ENCODE measurements around the gene FARP1.

FARP1 gene

DNA sequence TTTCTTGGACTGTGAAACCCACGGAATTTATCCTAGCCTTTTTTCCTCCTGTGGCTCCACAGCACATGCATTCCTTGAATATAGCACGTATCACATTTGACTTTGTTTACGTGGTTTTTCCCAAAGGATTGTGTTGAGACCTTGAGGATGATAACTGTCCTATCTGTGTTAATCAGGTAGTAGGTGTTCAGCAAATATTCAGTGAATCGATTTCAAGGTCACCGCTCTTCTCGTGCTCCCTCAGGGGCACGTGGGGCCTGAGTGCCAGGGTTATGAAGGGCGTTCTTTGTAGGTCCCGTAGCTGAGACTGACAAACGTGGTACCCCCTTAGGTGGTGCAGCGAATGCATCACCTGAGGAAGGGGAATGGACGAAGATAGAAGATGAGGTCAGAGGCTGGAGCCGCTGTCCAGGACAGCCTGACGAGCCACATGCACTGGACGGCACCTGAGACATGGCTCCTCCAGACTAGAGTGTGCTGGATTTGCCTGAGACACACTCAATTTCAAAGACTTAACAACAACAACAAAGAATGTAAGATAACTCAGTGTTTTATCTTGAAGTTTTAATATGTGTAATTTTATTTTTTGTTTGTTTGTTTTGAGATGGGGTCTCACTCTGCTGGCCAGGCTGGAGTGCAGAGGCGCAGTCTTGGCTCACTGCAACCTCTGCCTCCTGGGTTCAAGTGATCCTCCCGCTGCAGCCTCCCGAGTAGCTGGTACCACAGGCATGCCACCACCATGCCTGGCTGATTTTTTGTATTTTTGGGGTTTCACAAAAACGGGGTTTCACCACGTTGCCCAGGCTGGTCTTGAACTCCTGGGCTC, 165.4 kb downstream of the FARP1 start:
- no peak for DNase-seq (ENCODE audit: low spot score)

DNA sequence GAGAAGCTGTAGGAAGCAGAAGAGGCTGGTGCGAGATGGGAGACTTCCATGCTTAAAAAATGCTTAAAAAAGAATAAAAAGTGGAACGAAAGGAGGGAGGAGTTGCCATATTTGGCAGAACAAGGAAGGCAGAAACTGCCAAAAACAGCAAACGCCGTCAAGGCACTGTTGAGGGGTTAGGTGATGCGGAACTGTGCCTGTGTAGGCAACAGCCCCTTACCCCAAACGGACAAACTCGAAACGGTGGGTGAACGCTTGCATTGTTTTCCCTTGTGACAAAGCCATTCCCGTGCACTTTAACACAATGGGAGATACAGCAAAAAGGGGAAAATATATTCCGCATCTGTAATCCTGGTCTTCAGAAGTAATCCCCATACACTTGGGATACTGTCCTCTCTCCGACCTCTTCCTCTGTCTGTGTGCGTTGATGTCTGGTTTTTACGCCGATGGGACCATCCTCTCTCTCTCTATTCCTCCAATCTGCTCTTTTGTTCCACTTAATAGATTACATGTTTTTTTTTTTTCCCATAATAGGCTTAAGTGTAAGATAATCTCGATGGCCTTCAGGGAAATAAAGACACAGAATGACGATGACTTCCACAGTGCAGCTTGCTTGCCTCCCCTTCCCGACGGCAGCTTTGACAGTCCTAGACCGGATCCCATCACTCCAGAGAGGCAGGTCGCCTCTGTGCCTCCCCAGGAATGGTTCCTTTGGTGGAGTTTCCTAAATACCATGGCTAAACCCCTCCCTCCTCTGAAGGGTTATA, 166.9 kb downstream of the FARP1 start:
- DNase-seq (ENCODE audit: low spot score) = no peak

DNA sequence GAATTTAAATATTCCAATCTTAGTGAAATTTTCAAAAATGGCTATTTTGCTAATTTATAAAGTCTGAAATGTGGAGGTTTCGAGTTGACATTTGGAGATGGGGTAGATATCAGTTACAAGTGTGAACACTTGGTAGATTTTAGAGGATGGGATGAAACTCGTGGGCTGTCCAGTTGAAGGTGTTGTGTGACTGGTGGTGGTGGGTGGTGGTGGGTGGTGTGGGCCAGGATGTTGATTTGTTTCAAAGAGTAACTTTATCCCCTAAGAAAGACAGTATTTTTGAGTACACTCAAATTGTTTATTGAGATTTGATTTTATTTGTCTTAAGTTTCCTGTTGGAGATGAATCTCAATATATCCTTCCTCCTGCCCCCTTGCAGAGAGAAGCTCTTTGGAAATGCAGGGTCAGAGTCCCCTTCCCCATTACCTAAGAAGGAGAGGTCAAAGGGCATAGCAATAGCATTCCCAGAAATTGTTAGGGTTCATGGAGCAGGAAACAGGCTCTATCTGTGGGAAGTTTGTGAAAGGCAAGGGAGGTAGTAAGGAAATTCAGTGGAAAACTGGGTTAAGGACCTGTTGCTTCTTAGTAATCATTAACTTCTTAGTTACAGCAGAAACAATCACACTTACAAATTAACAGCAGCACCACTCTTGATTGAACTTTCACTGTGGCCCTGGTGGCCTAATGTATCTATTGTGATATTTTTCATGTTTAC, 167.7 kb downstream of the FARP1 start:
- no peak for DNase-seq (ENCODE audit: low spot score)

DNA sequence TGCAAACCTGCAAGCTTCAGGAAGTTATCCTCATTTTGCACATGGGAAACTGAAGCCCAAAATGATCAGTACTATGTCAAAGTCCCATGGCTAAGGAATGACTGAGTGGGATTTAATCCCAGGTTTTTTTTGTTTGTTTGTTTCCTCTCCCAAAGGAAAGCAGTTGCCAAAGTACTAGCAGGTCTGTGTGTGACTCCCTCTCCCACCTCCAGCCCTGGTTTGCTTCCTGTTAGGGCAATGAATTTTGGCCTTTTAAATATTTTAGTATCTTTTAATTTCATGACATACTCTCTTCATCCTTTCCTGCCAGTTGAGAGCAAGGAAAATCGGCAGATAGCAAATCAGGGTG, 168.3 kb downstream of the FARP1 start:
- DNase-seq (ENCODE audit: low spot score) = no peak

DNA sequence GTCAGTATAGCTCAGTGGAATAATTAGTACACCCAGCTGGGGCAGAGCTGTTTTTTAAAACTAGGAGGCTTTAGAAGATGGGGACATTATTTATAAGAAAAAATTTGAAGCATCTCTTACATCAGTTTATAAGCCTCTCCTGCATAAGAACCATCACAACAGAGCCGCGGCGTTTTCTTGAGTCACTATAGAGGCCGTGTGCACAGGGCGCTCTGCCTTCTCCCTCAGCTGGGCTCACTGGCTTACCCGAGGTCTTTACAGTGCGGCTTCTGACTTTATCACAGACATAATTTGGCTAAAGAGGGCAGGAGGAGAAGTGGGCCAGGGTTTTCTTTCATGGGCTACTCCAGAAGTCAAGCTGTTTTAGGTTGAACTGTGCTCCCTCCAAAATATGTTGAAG, 169.7 kb downstream of the FARP1 start:
- DNase-seq (ENCODE audit: low spot score) = no peak

DNA sequence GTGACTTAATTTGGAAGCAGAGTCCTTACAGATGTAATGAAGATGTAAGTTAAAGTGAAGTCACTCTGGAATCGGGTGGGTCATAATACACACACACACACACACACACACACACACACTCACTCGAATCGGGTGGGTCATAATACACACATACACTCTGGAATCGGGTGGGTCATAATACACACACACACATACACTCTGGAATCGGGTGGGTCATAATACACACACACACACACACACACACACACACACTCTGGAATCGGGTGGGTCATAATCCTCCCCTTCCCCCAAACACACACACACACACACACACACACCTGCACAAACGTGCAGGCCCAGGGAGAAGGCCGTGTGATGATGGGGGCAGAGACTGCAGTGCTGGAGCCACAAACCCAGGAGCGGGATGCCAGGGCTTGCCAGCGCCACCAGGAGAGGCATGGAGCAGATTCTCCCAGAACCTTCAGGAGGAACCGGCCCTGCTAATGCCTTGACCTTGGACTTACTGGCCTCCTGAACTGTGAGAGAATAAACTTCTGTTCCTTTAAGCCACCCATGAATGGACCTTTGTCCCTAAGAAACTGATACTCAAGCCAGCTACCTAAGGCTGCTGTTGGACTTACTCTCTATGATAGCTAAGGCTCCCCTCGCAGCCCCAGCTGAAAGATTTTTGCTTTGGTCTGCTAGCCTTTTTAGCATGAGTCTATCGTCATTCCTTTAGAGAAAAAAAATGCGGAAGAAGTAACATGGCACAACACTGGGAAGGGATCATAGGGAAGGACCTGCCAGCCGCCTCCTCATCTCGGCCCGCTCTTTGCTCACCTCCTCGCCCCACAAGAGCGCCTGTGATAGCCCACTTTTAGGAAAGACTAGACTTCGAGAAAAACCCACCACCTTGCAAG, 170.4 kb downstream of the FARP1 start:
- DNase-seq (ENCODE audit: low spot score) = no peak

DNA sequence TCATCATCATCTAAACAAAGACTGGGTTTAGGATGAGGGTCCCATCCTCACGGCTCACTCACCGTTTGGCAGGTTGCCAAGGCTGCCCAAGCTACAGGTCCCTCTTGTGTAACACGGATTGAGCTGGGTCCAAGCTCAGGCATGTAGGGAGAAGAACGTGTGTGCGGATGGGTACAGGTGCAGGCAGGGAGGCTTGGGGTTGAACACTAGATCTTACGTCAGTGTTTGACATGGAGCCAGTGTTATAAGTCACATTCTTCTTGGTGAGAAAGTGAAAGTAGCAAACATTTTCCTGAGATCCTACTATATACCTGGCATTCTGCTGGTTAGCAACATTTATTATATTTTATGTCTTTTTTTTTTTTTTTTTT, 171.0 kb downstream of the FARP1 start:
- DNase-seq (ENCODE audit: low spot score) = no peak

DNA sequence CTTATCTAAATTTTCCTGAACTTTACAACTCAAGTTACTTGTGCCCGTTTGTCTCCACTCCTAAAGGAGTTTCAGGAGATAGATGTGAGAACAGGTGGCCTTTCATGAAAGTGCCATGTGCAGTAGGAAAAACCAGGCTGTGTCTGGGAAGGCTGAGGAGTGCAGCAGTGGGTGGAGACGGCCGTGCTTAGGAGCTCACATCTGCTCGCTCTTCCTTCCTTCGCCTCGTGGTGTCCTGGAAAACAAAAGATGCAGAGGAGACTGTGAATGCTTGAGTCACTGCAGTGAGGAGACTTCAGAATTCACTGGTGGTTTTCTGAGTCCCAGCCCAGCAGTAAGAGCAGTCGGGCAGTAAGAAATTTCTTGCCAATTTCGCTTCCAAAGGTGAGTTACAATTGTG, 172.6 kb downstream of the FARP1 start:
- DNase-seq (ENCODE audit: low spot score) = no peak

DNA sequence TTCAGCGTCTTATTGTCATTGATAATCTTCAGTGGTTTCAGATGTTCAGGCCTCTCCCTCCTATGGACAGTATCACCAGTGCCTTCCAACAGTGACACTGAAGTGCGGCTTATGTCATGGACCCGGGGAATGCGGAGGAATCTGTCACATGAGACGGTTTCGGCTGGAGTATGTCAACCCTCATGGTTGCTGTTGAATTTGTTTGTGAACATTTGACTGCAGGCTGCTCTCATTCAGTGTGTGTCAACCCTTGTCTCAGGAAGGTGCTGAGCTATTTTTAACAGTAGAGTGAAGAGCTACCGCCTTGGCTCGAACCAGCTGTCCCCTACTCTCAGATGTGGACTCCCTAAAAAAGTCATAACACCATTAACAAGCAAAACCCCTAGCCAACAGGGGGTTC, 173.0 kb downstream of the FARP1 start:
- no peak for DNase-seq (ENCODE audit: low spot score)

DNA sequence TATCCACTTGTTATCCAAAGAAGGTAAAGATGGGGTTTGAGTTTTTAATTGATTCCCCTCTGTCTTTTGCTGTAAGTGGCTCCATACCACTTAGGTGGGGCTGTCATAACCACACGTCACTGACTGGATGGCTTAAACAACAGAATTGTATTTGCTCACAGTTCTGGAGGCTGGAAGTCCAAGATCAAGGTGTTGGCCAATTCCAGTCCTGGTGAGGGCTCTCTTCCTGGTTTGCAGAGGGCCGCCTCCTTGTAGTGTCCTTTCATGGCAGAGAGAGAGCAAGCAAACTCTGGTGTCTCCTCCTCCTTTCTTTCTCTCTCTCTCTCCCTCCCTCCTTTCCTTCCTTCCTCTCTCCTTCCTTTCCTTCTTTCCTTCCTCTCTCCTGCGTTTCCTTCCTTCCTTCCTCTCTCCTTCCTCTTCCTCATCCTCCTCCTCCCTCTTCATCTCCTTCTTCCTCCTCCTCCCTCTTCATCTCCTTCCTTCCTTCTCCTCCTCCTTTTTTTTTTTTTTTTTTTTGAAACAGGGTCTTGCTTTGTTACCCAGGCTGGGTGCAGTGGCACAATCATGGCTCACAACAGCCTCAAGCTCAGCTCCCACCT, 174.8 kb downstream of the FARP1 start:
- DNase-seq (ENCODE audit: low spot score) = no peak

DNA sequence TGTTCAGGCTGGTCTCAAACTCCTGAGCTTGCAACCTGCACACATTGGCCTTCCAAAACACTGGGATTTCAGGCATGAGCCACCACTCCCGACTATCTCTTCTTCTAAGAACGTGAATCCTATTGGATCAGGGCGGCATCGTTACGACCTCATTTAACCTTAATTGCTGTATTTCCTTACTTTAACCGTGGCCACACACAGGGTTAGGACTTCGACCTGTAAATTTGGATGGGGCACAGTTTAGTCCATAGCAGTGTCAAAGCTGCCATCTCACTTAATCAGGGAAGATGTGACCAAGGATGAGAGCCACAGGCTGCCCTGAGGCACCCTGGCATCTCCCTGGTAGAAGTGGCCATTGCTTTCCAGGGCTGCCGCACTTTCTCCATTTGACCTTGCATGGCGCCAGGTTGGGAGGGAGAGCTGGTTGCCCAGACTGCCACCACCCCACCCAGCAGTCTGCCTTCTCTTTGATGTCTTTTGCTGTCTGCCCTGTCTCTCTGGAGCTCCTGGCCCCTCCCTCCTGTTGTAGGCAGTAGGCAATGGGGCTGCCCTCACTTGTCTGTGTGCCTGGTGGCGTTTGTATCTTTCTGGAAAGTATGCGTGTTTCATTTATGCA, 175.5 kb downstream of the FARP1 start:
- no peak for DNase-seq (ENCODE audit: low spot score)

DNA sequence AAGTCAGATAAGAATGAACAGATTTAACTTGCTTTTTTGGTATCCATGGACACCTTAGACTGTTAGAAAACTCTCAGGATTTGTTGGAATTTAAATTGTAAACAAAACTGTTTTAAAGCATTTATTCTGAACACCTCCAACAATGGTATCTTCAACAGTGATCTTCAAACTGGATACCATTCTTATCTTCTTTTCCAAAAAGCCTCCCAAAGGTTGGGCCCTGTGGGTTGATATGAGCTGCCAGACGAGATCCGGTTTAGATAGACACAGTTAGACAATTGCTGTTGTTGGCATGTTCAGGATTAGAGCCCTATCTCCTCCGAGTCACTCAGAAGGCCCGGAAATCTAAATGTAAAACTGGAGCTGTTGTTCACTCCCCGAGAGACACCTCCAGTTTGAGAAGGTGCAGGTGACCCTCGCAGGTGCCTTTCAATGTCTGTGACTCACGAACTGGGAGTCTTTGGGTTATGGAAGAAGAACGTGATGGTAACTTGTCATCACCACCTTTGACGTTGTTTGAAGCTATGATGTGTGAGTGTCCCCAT, 177.7 kb downstream of the FARP1 start:
- DNase-seq (ENCODE audit: low spot score) = no peak

DNA sequence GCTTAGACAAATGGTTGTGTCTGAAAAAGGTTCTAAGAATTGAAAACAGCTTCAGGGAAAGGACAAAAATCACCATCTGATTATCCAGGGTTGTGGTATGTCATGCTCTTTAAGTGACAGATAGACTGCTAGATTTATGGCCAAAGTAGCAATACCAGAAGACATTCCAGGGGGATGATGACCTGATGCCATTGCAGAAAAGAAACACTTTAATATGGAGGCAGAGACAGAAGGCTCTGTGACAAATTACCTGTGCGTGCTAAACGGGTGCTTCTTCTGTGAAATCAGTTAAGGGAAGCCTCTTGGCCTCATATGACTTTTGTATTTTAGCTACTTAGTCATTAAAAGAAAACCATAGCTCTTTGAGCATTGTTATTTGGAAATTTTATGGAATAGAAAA, 178.5 kb downstream of the FARP1 start:
- DNase-seq (ENCODE audit: low spot score) = no peak

DNA sequence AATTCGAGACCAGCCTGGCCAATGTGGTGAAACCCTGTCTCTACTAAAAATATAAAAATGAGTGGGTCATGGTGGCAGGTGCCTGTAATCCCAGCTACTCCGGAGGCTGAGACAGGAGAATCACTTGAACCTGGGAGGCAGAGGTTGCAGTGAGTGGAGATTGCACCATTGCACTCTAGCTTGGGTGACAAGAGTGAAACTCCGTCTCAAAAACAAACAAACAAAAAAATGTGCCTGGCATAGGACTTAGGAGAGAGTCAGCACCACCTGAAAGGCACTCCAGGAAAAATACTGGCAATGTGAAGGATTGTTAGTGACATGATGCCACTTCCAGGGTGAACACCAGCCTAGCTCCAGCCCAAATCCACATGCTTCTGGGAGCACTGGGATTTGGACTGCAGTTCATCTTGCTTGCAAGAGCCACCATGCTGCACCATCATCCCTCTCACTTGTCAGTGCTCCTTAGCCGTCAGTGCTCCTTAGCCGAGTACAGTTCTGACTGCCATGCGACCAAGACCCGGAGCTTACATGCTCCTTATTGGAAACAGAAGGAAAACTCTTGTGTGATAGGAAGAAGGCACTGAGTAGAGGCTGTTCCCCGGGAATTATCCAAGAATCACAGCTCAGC, 179.3 kb downstream of the FARP1 start:
- no peak for DNase-seq (ENCODE audit: low spot score)

DNA sequence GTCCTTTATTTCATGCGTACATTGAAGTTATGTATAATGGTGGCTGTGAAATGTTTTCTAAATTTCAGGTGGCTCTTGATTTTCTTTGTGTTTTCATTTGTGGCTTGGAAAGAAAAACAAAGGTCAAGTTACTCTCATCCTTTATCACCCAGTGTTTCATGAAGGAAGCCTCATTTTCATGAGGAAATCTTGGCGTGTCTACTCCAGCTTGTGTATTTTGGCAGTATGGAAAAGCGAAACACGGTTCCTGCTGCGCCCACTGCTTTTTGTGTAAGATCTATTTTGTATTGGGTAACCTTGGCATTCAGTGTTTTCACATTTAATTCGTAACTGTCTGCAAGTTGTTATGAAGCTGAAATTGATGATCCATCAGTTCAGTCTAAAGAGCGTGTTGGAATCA, 181.2 kb downstream of the FARP1 start:
- DNase-seq (ENCODE audit: low spot score) = no peak

DNA sequence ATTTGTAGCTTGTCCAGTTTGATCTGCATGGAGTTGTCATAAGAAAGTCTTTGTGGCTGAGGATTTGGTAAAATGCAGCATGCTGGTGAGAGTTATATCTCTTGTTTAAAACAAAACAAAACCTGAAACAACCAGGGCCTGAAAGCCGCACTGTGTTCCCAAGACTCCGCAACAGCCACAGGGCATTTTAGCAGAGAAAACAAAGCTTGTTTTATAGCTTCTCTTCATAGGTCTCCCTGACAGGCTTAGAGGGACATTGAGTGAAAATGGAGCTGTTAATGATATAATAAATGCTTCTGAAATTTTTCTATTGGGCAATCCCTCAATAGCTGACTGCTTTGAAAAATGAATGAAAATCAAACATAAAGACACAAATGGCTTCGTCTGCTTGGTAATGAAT, 182.8 kb downstream of the FARP1 start:
- DNase-seq (ENCODE audit: low spot score) = no peak

DNA sequence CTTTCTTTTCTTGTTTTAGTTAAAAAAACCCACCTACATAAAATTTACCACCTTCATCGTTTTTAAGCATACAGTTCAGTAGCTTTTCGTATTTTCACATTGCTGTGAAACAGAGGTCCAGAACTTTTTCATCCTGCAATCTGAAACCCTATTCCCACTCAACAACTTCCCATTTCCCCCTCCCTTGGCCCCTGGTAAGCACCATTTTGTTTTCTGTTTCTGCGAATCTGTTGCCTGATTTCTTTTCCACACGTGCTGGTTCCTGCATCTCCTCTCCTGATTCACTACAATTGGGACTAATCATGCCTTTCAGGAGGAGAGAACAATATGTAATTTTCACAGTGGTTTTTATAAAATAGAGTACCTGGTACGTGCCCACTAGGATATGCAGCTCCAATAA, 183.4 kb downstream of the FARP1 start:
- no peak for DNase-seq (ENCODE audit: low spot score)

DNA sequence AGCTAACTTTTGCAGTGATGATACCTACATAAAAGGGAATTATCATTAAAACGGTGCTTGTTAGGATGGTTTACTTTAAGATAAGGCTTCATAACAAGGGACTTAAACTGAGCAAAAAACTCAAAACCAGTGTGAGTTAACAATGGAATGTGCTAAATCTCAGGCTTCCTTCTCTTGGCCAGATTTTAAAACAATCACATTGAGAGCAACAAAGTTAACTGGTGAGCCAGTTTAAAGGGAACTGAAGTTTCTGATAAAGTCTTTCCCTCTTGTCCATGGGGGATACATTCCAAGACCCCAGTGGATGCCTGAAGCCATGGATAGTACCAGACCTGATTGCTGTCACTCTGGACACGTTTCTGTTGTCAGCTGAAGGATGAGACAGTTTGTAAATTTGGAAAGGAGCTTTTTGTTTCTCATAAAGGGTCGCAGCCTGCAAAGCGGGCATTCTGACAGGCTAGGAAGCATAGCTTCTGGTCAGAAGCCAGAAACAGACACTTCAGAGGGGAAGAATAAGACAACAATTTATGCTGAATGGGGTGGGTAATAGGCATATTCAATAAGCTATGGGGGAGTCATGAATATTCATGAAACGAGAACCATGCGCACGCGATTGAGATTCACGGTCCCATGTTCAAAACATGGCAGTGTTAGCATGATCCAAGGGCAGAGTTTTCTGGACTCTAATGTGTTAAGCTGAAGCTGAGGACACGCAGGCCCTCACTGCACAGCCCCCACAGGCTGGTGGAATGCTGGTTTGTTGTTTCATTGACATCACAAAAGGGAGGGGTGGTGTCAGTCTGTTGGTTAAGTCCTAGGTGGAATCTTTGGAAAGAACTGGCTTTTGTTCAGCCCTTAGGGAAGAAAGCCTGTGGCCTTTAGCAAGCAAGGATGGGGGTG, 184.7 kb downstream of the FARP1 start:
- DNase-seq (ENCODE audit: low spot score) = no peak

DNA sequence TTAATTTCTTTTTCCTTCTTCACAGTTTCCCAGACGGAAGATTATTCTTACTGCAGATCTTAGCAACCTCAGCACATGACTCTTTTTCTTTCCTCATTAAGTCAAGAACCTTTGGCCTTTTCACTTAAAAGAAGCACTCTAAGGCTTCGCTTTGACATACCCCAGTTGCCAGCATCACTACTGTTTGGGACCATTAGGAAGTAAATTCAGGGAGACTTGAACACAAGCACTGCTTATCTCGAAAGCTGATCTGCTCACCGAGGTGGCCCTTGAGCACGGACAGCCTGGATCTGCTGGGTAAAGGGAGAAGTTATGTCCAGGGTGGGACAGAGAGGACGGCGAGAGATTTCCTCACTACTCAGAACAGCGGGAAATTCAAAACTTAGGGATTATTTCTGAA, 185.6 kb downstream of the FARP1 start:
- DNase-seq (ENCODE audit: low spot score) = no peak
